ENCODE data around the gene POP7. TPM values are rescaled to one million over a fixed set of nuclear protein-coding genes. Genes with fewer than 3 reads are reported as not detected.

POP7 gene
- total and polyA plus RNA-seq, 2 donors = 31.2 to 35.4 TPM

- 91% methylated on average over 5 of the region's 5 CpGs for WGBS
- Histone ChIP-seq H3K4me1 (ENCODE audit: control insufficient read depth in 2 of 2, insufficient read depth in 2 of 2, low read length in 2 of 2) (no peaks in the 10 kb centered on the region), H3K9me3 (ENCODE audit: control insufficient read depth in 2 of 2, insufficient read depth in 1 of 2, low read length in 1 of 2) (no peaks in the 10 kb centered on the region), H3K27me3 (ENCODE audit: control insufficient read depth in 2 of 2, insufficient read depth in 1 of 2, low read length in 1 of 2) (peaks cover 0 to 24% of the 10 kb centered on the region in 2 donors), H3K36me3 (ENCODE audit: control insufficient read depth in 2 of 2, insufficient read depth in 2 of 2, low read length in 1 of 2) (no peaks in the 10 kb centered on the region), H3K27ac (ENCODE audit: low read depth in 1 of 2, low read length in 1 of 2) (no peak overlapping the region), H3K4me3 (ENCODE audit: low read length in 2 of 2) (no peak overlapping the region)
- no peak for DNase-seq (ENCODE audit: low read depth in 6 of 9, low spot score in 9 of 9)
Observed at GRCh38 chr7:100752994-100753393, 47.1 kb downstream of the POP7 start.

- no peak overlapping the region for H3K27ac ChIP-seq (ENCODE audit: low read depth in 1 of 2, low read length in 1 of 2)
- no peaks in the 10 kb centered on the region for H3K36me3 ChIP-seq (ENCODE audit: control insufficient read depth in 2 of 2, insufficient read depth in 2 of 2, low read length in 1 of 2)
- H3K4me3 ChIP-seq (ENCODE audit: low read length in 2 of 2) = no peak overlapping the region
- H3K4me1 ChIP-seq (ENCODE audit: control insufficient read depth in 2 of 2, insufficient read depth in 2 of 2, low read length in 2 of 2) = no peaks in the 10 kb centered on the region
- no peak for DNase-seq (ENCODE audit: low read depth in 6 of 9, low spot score in 9 of 9)
- no peaks in the 10 kb centered on the region for H3K9me3 ChIP-seq (ENCODE audit: control insufficient read depth in 2 of 2, insufficient read depth in 1 of 2, low read length in 1 of 2)
- peaks cover 0 to 25% of the 10 kb centered on the region in 2 donors for H3K27me3 ChIP-seq (ENCODE audit: control insufficient read depth in 2 of 2, insufficient read depth in 1 of 2, low read length in 1 of 2)
- WGBS = 92% methylated on average over 3 of the region's 3 CpGs
Observed at GRCh38 chr7:100753750-100754149, 47.8 kb downstream of the POP7 start.

Other genes with a start within 250 kb of the POP7 start
- 0.76 TPM for gene SPACDR, start 241.9 kb upstream of the POP7 start, total RNA-seq
- gene SPACDR, start 241.9 kb upstream of the POP7 start, polyA plus RNA-seq = 2.4 TPM
- gene TSC22D4, start 226.9 kb upstream of the POP7 start, total RNA-seq = 37.4 TPM
- gene TSC22D4, start 226.9 kb upstream of the POP7 start, polyA plus RNA-seq = 67.7 TPM
- gene NYAP1, start 222.2 kb upstream of the POP7 start, total RNA-seq = 0.24 TPM
- 0.66 TPM for gene NYAP1, start 222.2 kb upstream of the POP7 start, polyA plus RNA-seq
- 7.4 TPM for gene AGFG2, start 166.9 kb upstream of the POP7 start, total RNA-seq
- gene AGFG2, start 166.9 kb upstream of the POP7 start, polyA plus RNA-seq = 15.4 TPM
- gene SAP25, start 132.2 kb upstream of the POP7 start, total RNA-seq = 7.7 TPM
- 183 TPM for gene SAP25, start 132.2 kb upstream of the POP7 start, polyA plus RNA-seq
- gene LRCH4, start 120.0 kb upstream of the POP7 start, total RNA-seq = 44.0 TPM
- gene LRCH4, start 120.0 kb upstream of the POP7 start, polyA plus RNA-seq = 423 TPM
- gene FBXO24, start 119.8 kb upstream of the POP7 start, total RNA-seq = 0.19 TPM
- 1.3 TPM for gene FBXO24, start 119.8 kb upstream of the POP7 start, polyA plus RNA-seq
- gene PCOLCE, start 103.8 kb upstream of the POP7 start, total RNA-seq = 8.2 TPM
- 25.3 TPM for gene PCOLCE, start 103.8 kb upstream of the POP7 start, polyA plus RNA-seq
- gene MOSPD3, start 93.6 kb upstream of the POP7 start, total RNA-seq = 4.7 TPM
- gene MOSPD3, start 93.6 kb upstream of the POP7 start, polyA plus RNA-seq = 21.6 TPM
- gene TFR2, start 64.6 kb upstream of the POP7 start, total RNA-seq = 0.80 TPM
- 1.0 TPM for gene TFR2, start 64.6 kb upstream of the POP7 start, polyA plus RNA-seq
- gene ACTL6B, start 49.7 kb upstream of the POP7 start, total RNA-seq = 0.05 TPM
- 0.18 TPM for gene ACTL6B, start 49.7 kb upstream of the POP7 start, polyA plus RNA-seq
- gene GNB2, start 32.4 kb upstream of the POP7 start, total RNA-seq = 45.8 TPM
- 130 TPM for gene GNB2, start 32.4 kb upstream of the POP7 start, polyA plus RNA-seq
- 13.8 TPM for gene GIGYF1, start 11.9 kb upstream of the POP7 start, total RNA-seq
- 60.1 TPM for gene GIGYF1, start 11.9 kb upstream of the POP7 start, polyA plus RNA-seq
- 0.09 TPM for gene EPO, start 14.3 kb downstream of the POP7 start, total RNA-seq
- 1.0 TPM for gene EPO, start 14.3 kb downstream of the POP7 start, polyA plus RNA-seq
- gene ZAN, start 27.5 kb downstream of the POP7 start, total RNA-seq = 0.19 TPM
- gene ZAN, start 27.5 kb downstream of the POP7 start, polyA plus RNA-seq = 0.02 TPM
- gene EPHB4, start 121.4 kb downstream of the POP7 start, total RNA-seq = 7.3 TPM
- gene EPHB4, start 121.4 kb downstream of the POP7 start, polyA plus RNA-seq = 9.6 TPM
- 7.5 TPM for gene SLC12A9, start 146.6 kb downstream of the POP7 start, total RNA-seq
- gene SLC12A9, start 146.6 kb downstream of the POP7 start, polyA plus RNA-seq = 48.0 TPM
- 22.2 TPM for gene TRIP6, start 161.3 kb downstream of the POP7 start, total RNA-seq
- 26.1 TPM for gene TRIP6, start 161.3 kb downstream of the POP7 start, polyA plus RNA-seq
- gene SRRT, start 169.0 kb downstream of the POP7 start, total RNA-seq = 74.2 TPM
- 120 TPM for gene SRRT, start 169.0 kb downstream of the POP7 start, polyA plus RNA-seq
- gene UFSP1, start 183.6 kb downstream of the POP7 start, total RNA-seq = 2.7 TPM
- gene UFSP1, start 183.6 kb downstream of the POP7 start, polyA plus RNA-seq = 3.6 TPM
- 6.9 TPM for gene ACHE, start 189.8 kb downstream of the POP7 start, total RNA-seq
- 7.9 TPM for gene ACHE, start 189.8 kb downstream of the POP7 start, polyA plus RNA-seq
- 1.4 TPM for gene MUC3A, start 243.4 kb downstream of the POP7 start, total RNA-seq
- 2.3 TPM for gene MUC3A, start 243.4 kb downstream of the POP7 start, polyA plus RNA-seq